HepG2 (cell line): ENCODE data around the gene VRK1. TPM values are rescaled to one million over a fixed set of nuclear protein-coding genes. Genes with fewer than 3 reads are reported as not detected.

Experiments
- BORCS8-MEF2B ChIP-seq: sonication (generic); formaldehyde crosslinking; IDR thresholded peaks from 2 replicates; pipeline ENCODE4 v1.8.0; 2022; ENCODE audit warnings: mild to moderate bottlenecking, missing genetic modification reagents
- CBX5 ChIP-seq: sonication (generic); formaldehyde crosslinking; IDR thresholded peaks from 2 replicates; pipeline ENCODE4 v1.4.0; 2020; ENCODE audit warnings: missing genetic modification reagents, borderline replicate concordance
- DRAP1 ChIP-seq: IDR thresholded peaks from 2 replicates; pipeline ENCODE4 v1.6.1; 2016; ENCODE audit warnings: missing genetic modification reagents, missing compliant biosample characterization
- E2F2 ChIP-seq: sonication (generic); formaldehyde crosslinking; IDR thresholded peaks from 2 replicates; pipeline ENCODE4 v1.4.0; 2020; ENCODE audit warnings: missing genetic modification reagents, borderline replicate concordance
- ETS1 ChIP-seq: sonication (generic); formaldehyde crosslinking; IDR thresholded peaks from 2 replicates; pipeline ENCODE4 v1.4.0; 2020; ENCODE audit warnings: missing genetic modification reagents
- FOSL2 ChIP-seq: sonication (generic); formaldehyde crosslinking; IDR thresholded peaks from 2 replicates; pipeline ENCODE4 v1.4.0; 2020; ENCODE audit warnings: missing genetic modification reagents
- FOXP1 ChIP-seq, 2 experiments: fragments of 450-650 bp in 1 of 2; IDR thresholded peaks; 2 replicates each; pipeline ENCODE4 v1.6.1; 2017 to 2018; ENCODE audit warnings: antibody characterized with exemption in 1 of 2
- HMG20A ChIP-seq: IDR thresholded peaks from 2 replicates; pipeline ENCODE4 v1.6.1; 2016; ENCODE audit warnings: borderline replicate concordance
- KDM5A ChIP-seq: fragments of 200-600 bp; sonication (generic); IDR thresholded peaks from 2 replicates; pipeline ENCODE4 v1.7.0; 2018; ENCODE audit warnings: antibody characterized with exemption, mild to moderate bottlenecking, low read length, borderline replicate concordance
- MXD4 ChIP-seq: IDR thresholded peaks from 2 replicates; pipeline ENCODE4 v1.6.1; 2016; ENCODE audit warnings: mild to moderate bottlenecking, missing biosample characterization, missing genetic modification reagents
- NFE2L1 ChIP-seq: sonication (generic); formaldehyde crosslinking; IDR thresholded peaks from 2 replicates; pipeline ENCODE4 v1.4.0; 2020; ENCODE audit warnings: missing genetic modification reagents, mild to moderate bottlenecking, borderline replicate concordance
- PHF8 ChIP-seq: sonication (generic); formaldehyde crosslinking; IDR thresholded peaks from 2 replicates; pipeline ENCODE4 v1.5.0; 2020; ENCODE audit warnings: missing genetic modification reagents
- RNF219 ChIP-seq: sonication (generic); formaldehyde crosslinking; IDR thresholded peaks from 2 replicates; pipeline ENCODE4 v1.5.0; 2020; ENCODE audit warnings: mild to moderate bottlenecking, missing genetic modification reagents
- SAP130 ChIP-seq: IDR thresholded peaks from 2 replicates; pipeline ENCODE4 v1.6.1; 2016; ENCODE audit warnings: low read depth
- SIX1 ChIP-seq: sonication (generic); formaldehyde crosslinking; IDR thresholded peaks from 2 replicates; pipeline ENCODE4 v1.4.0; 2020; ENCODE audit warnings: missing genetic modification reagents, borderline replicate concordance
- TARDBP ChIP-seq: sonication (generic); formaldehyde crosslinking; IDR thresholded peaks from 2 replicates; pipeline ENCODE4 v1.8.0; 2022; ENCODE audit warnings: mild to moderate bottlenecking, missing genetic modification reagents
- TBL1XR1 ChIP-seq: fragments of 150-350 bp; IDR thresholded peaks from 2 replicates; pipeline ENCODE4 v1.6.1; 2014; ENCODE audit warnings: borderline replicate concordance, low read length; ENCODE audit not compliant: partially characterized antibody
- TGIF2 ChIP-seq: IDR thresholded peaks from 2 replicates; pipeline ENCODE4 v1.6.1; 2016; ENCODE audit warnings: control low read depth, missing compliant biosample characterization
- TRIM22 ChIP-seq: fragments of 450-650 bp; IDR thresholded peaks from 2 replicates; pipeline ENCODE4 v1.6.1; 2017
- ZNF367 ChIP-seq: sonication (generic); formaldehyde crosslinking; IDR thresholded peaks from 2 replicates; pipeline ENCODE4 v1.4.0; 2020; ENCODE audit warnings: missing genetic modification reagents, borderline replicate concordance
- ZNF589 ChIP-seq: sonication (generic); formaldehyde crosslinking; conservative IDR thresholded peaks from 2 replicates; pipeline ENCODE4 v1.8.0; 2022; ENCODE audit warnings: mild to moderate bottlenecking, moderate library complexity, missing genetic modification reagents
- ZNF678 ChIP-seq: sonication (generic); formaldehyde crosslinking; IDR thresholded peaks from 2 replicates; pipeline ENCODE4 v1.4.0; 2020; ENCODE audit warnings: mild to moderate bottlenecking, missing genetic modification reagents
- ZNF790 ChIP-seq: sonication (generic); formaldehyde crosslinking; IDR thresholded peaks from 2 replicates; pipeline ENCODE4 v1.8.0; 2022; ENCODE audit warnings: missing genetic modification reagents, mild to moderate bottlenecking, borderline replicate concordance
- polyA plus RNA-seq, 8 experiments: library from polyadenylated mRNA; depleted of rRNA in 3 of 8; stranded (reverse) in 7 of 8; unstranded in 1 of 8; fragments of >200 nt; fragmentation: Illumina TruSeq in 4 of 8; extraction: Trizol in 4 of 8; gene quantifications; 2 replicates each; pipeline versions ENCODE4 v1.2.1 to v1.2.3, GENCODE V29; 2011 to 2016; ENCODE audit warnings: low read depth in 4 of 8, missing spikeins in 1 of 8, mixed read lengths in 1 of 8; ENCODE audit not compliant: insufficient read depth in 1 of 8
- total RNA-seq, 5 experiments: library from RNA; depleted of rRNA; stranded (reverse); fragments of >200 nt; fragmentation: Illumina TruSeq; extraction: Trizol; gene quantifications; 2 replicates each; pipeline ENCODE4 v1.2.3, GENCODE V29; 2016; ENCODE audit warnings: low read depth in 1 of 5

The VRK1 gene
- total and polyA plus RNA-seq, 2 of the 13 experiments (the other 11 are each of a cell fraction or from before 2014, with no cell fraction given), result 7.9 to 51.3 TPM

GRCh38 chr14:96796851-96797581, at the start of gene VRK1 (continued):
- TF ChIP-seq RNF219, result no peak; the same call in 1 of the 2 replicates
- TF ChIP-seq PHF8, result peak; percentile 70
- TF ChIP-seq SAP130 (CRISPR knock-in tag), result peak; percentile 98
- TF ChIP-seq DRAP1 (CRISPR knock-in tag), result no peak
- TF ChIP-seq FOSL2 (CRISPR knock-in tag), result 0 out of 2 replicates have a peak, but pooled peaks have one; percentile 11
- no peak for TF ChIP-seq HMG20A (CRISPR knock-in tag)
- TF ChIP-seq ZNF790 (CRISPR knock-in tag), result no peak
- no peak for TF ChIP-seq FOXP1 (IDR thresholded peaks at IDR 0.05)
- TF ChIP-seq FOXP1 (CRISPR knock-in tag; IDR thresholded peaks at IDR 0.05), result no peak
- TF ChIP-seq CBX5 (CRISPR knock-in tag), result no peak
- 0 out of 2 replicates have a peak, but pooled peaks have one; percentile 60 for TF ChIP-seq MXD4 (CRISPR knock-in tag)
- TF ChIP-seq BORCS8-MEF2B (CRISPR knock-in tag), result peak; percentile 77
- 0 out of 2 replicates have a peak, but pooled peaks have one; percentile 32 for TF ChIP-seq ZNF589
- TF ChIP-seq E2F2, result no peak
- no peak for TF ChIP-seq ZNF367 (CRISPR knock-in tag)
- no peak for TF ChIP-seq ZNF678 (CRISPR knock-in tag)
- TF ChIP-seq NFE2L1 (CRISPR knock-in tag), result no peak
- peak; percentile 50 for TF ChIP-seq TBL1XR1
- no peak for TF ChIP-seq TARDBP (CRISPR knock-in tag)
- TF ChIP-seq ETS1, result no peak
- TF ChIP-seq TRIM22, result no peak
- TF ChIP-seq KDM5A, result 0 out of 2 replicates have a peak, but pooled peaks have one; percentile 34
- peak; percentile 94; the same call in 1 of the 2 replicates for TF ChIP-seq TGIF2
- TF ChIP-seq SIX1 (CRISPR knock-in tag), result no peak
